ENCODE measurements around the gene LCNL1. TPM values are rescaled to one million over a fixed set of nuclear protein-coding genes. Genes with fewer than 3 reads are reported as not detected.

Gene LCNL1
- total and polyA plus RNA-seq, 10 of the 15 experiments (the other 5 are each of a cell fraction or from before 2014, with no cell fraction given), result not detected

DNA sequence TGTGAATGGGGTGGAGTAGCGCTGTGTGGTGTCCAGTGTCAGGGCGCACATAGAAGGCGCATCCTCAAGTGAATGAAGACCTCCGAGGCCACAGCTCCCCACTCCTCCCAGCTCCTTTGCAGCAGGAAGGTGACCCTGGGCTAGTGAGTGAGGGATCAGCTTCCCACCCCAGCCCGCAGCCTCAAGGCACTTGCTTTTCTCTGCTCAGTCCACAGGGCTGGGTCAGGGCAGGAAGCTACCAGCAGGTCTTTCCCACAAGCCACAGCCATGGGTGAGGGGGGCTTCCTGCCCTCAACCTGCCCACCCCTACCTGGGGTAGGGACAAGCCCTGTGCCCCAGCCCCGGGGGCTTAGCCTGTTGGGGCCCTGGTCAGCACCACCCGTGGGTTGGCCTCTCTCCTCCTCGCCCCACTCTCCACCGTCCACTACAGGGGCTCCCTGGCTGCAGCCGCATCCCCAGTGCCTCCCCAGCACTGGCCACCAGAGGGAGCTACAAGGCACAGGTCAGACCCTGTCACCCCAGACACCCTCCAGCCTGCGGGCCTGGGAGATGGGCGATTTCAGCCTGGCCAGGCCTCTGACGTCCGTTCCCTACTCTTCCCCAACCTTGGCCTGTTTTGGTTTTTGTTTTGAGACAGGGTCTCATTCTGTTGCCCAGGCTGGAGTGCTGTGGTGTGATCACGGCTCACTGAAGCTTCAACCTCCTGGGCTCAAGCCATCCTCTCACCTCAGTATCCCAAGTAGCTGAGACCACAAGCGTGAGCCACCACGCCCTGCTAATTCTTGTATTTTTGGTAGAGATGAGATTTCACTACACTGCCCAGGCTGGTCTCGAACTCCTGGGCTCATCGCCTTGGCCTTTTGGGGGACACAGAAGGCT is 46.5 kb downstream of the LCNL1 start:
- H2AFZ ChIP-seq (ENCODE audit: control insufficient read depth, low read depth, low read length), result no peak overlapping the region
- FAIRE-seq, result peak; percentile 91
- H3K4me1 ChIP-seq (ENCODE audit: control insufficient read depth, insufficient read depth, low read length), result peaks cover 41% of the 10 kb centered on the region
- H3K4me2 ChIP-seq (ENCODE audit: control insufficient read depth, insufficient read depth), result peak overlapping the region; percentile 77
- ChIA-PET CTCF (interaction anchor here (0.6 to 4.7 kb wide), 52 partner anchors 10 to 302 kb away, joined by 3 to 65 read pairs (median 5); partner anchors contain the start of genes AJM1, C8G, CLIC3 and MAN1B1), POLR2A (interaction anchor here (0.5 to 1.0 kb wide), 4 partner anchors 37 to 302 kb away, joined by 3 to 5 read pairs (median 4); partner anchors contain the start of genes PAXX and TRAF2), RAD21 (ENCODE audit: unreplicated experiment) (interaction anchor here (0.8 to 2.1 kb wide), 10 partner anchors 18 to 263 kb away, joined by 3 to 23 read pairs (median 4); partner anchors contain the start of genes AJM1 and TRAF2), SMC1A (ENCODE audit: uncharacterized antibody, unreplicated experiment) (interaction anchor here (0.8 to 2.1 kb wide), 5 partner anchors 39 to 81 kb away, joined by 3 to 14 read pairs (median 4); no protein-coding TSS in a partner anchor)
- no peak overlapping the region for H3K9ac ChIP-seq (ENCODE audit: control insufficient read depth, insufficient read depth, low read length)
- H3K4me3 ChIP-seq, result no peak overlapping the region
- in situ Hi-C loops (cut with MboI) (no loop called here), intact Hi-C loops (cut with micrococcal nuclease; ENCODE audit: unreplicated experiment) (no loop called here)
- no peak for DNase-seq (ENCODE audit: low read depth, low spot score)
- no peaks in the 10 kb centered on the region for H3K79me2 ChIP-seq (ENCODE audit: control insufficient read depth, insufficient read depth, low read length)
- no TSS peak for BruUV-seq (replicated peaks)
- peaks cover 0 to 2% of the 10 kb centered on the region in 2 experiments; a peak in 2 of 4 replicates for H3K27me3 ChIP-seq (replicated peaks in 1 of 2; ENCODE audit: control insufficient read depth in 2 of 2, insufficient read depth in 2 of 2, low read length in 1 of 2)
- no peaks in the 10 kb centered on the region for H4K20me1 ChIP-seq (ENCODE audit: control insufficient read depth, insufficient read depth)
- H3K36me3 ChIP-seq (ENCODE audit: control insufficient read depth in 2 of 2, insufficient read depth in 2 of 2, low read length in 1 of 2), result no peaks in the 10 kb centered on the region
- H3K27ac ChIP-seq (ENCODE audit: control insufficient read depth, insufficient read depth), result no peak overlapping the region
- TF ChIP-seq GATAD2B (conservative IDR thresholded peaks at IDR 0.05; ENCODE audit: low read depth) (peak; percentile 35; the same call in 1 of the 2 replicates), SMC3 (IDR thresholded peaks at IDR 0.05; ENCODE audit: borderline replicate concordance, low read length) (peak; percentile 45; the same call in 1 of the 2 replicates), SP1 (IDR thresholded peaks at IDR 0.05; ENCODE audit: low read depth, low read length) (peak; percentile 10), NBN (IDR thresholded peaks at IDR 0.05) (0 out of 2 replicates have a peak, but pooled peaks have one; percentile 14), MTA2 (IDR thresholded peaks at IDR 0.05; ENCODE audit: low read depth) (0 out of 2 replicates have a peak, but pooled peaks have one; percentile 26), TCF12 (IDR thresholded peaks at IDR 0.05; ENCODE audit: low read depth, low read length) (0 out of 2 replicates have a peak, but pooled peaks have one; percentile 18), BACH1 (IDR thresholded peaks at IDR 0.05; ENCODE audit: borderline replicate concordance) (0 out of 2 replicates have a peak, but pooled peaks have one; percentile 37), NR2C2 (IDR thresholded peaks at IDR 0.05; ENCODE audit: borderline replicate concordance, control insufficient read depth, insufficient read length, low read depth) (no peak), BHLHE40 (IDR thresholded peaks at IDR 0.05; ENCODE audit: borderline replicate concordance in 1 of 2, low read depth in 2 of 2, low read length in 1 of 2) (peak in 1 of 2 experiments; percentile 37; a peak in 1 of 4 replicates), RUNX3 (IDR thresholded peaks at IDR 0.05; ENCODE audit: low read length) (0 out of 2 replicates have a peak, but pooled peaks have one; percentile 10), RAD21 (IDR thresholded peaks at IDR 0.05; ENCODE audit: insufficient read depth, low read depth, low read length) (peak; percentile 34; the same call in 1 of the 2 replicates), IKZF1 (conservative IDR thresholded peaks at IDR 0.05) (no peak), ZNF24 (IDR thresholded peaks at IDR 0.05) (no peak), NR2F1 (conservative IDR thresholded peaks at IDR 0.05) (peak; percentile 94)
- TF ChIP-seq, protein P1, sequence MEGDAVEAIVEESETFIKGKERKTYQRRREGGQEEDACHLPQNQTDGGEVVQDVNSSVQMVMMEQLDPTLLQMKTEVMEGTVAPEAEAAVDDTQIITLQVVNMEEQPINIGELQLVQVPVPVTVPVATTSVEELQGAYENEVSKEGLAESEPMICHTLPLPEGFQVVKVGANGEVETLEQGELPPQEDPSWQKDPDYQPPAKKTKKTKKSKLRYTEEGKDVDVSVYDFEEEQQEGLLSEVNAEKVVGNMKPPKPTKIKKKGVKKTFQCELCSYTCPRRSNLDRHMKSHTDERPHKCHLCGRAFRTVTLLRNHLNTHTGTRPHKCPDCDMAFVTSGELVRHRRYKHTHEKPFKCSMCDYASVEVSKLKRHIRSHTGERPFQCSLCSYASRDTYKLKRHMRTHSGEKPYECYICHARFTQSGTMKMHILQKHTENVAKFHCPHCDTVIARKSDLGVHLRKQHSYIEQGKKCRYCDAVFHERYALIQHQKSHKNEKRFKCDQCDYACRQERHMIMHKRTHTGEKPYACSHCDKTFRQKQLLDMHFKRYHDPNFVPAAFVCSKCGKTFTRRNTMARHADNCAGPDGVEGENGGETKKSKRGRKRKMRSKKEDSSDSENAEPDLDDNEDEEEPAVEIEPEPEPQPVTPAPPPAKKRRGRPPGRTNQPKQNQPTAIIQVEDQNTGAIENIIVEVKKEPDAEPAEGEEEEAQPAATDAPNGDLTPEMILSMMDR (IDR thresholded peaks at IDR 0.05 in 2 of 3, conservative IDR thresholded peaks at IDR 0.05 in 1 of 3; ENCODE audit: control insufficient read depth in 2 of 3, extremely low read depth in 1 of 3, insufficient read depth in 1 of 3, low read depth in 3 of 3, low read length in 3 of 3), result peak; percentile 84 to 97 (median 93)
- TF ChIP-seq, protein P2, sequence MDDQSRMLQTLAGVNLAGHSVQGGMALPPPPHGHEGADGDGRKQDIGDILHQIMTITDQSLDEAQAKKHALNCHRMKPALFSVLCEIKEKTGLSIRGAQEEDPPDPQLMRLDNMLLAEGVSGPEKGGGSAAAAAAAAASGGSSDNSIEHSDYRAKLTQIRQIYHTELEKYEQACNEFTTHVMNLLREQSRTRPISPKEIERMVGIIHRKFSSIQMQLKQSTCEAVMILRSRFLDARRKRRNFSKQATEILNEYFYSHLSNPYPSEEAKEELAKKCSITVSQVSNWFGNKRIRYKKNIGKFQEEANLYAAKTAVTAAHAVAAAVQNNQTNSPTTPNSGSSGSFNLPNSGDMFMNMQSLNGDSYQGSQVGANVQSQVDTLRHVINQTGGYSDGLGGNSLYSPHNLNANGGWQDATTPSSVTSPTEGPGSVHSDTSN (IDR thresholded peaks at IDR 0.05; ENCODE audit: insufficient replicate concordance, low read depth, low read length), result peak; percentile 29
- TF ChIP-seq, protein P3, sequence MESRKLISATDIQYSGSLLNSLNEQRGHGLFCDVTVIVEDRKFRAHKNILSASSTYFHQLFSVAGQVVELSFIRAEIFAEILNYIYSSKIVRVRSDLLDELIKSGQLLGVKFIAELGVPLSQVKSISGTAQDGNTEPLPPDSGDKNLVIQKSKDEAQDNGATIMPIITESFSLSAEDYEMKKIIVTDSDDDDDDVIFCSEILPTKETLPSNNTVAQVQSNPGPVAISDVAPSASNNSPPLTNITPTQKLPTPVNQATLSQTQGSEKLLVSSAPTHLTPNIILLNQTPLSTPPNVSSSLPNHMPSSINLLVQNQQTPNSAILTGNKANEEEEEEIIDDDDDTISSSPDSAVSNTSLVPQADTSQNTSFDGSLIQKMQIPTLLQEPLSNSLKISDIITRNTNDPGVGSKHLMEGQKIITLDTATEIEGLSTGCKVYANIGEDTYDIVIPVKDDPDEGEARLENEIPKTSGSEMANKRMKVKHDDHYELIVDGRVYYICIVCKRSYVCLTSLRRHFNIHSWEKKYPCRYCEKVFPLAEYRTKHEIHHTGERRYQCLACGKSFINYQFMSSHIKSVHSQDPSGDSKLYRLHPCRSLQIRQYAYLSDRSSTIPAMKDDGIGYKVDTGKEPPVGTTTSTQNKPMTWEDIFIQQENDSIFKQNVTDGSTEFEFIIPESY (IDR thresholded peaks at IDR 0.05), result no peak
- peak; percentile 86 for ATAC-seq
- no peaks in the 10 kb centered on the region for H3K9me3 ChIP-seq (replicated peaks; ENCODE audit: control insufficient read depth, insufficient read depth, low read length)
- under 1% methylated on average over 19 of the region's 19 CpGs for WGBS (ENCODE audit: insufficient coverage, insufficient replicate concordance, low lambda C conversion rate, missing lambda C conversion rate)
